GM18507 (cell line): ENCODE results near the gene VPS26B.
A peak's percentile ranks its signal among the peaks of the same experiment; 100 is the strongest.
"Not testable (repeated sequence)": the region's sequence is repeated elsewhere in the genome, so short reads cannot be mapped to it uniquely, and the experiment has no call there.

Source experiments
- DNase-seq: peaks from one replicate; pipeline ENCODE4 v3.0.0; 2011; ENCODE audit warnings: low read depth; ENCODE audit not compliant: insufficient read length; ENCODE audit errors: extremely low spot score
- FAIRE-seq: peaks from 2 replicates; lab custom pipeline; 2011; peaks lifted over from hg19 to GRCh38; lab: Jason Lieb, UNC

Gene VPS26B

DNA sequence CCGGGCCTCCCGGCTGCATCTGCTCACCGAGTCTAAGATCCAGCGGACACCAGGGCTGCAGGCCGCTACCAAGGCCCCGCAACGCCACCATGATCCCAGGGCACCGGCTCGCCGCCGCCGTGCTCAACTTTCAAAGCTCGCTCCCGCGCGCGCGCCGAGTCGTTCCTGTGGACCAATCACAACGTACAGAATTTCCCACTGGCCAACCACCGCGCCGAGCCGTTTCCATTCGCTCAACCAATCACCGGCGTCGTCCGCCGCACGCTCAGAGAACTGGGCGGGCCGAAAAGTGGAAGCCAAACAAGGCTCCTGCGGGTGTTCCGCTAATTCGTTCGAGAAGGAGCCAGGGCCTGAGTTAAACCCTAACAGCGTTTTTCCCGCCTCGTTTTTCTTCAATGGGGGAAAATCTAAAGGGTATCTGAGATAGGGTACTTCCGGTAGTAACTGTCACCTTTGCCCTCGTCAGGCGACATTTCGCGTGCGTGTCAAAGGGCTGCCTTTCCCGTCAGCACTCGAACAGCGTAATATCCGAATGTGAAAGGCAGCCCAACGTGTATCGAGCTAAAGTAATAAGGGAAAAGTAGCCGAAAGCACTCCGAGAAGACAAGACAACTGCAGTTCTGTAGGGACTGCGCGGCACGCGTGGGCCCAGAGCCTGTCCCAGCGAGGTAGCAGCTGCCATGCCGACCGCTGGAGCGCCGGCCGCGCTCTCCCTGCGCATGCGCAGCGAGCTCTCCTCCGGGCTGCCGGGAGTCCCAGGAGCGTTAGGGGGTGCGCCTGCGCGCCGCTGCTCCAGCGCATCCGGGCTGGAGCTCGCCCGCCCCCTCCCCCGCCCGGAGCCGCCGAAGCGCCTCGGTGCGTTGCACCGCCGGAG, at the start of gene VPS26B, which contains the start of gene NCAPD3:
VPS26B (plus strand) TSS at position 836 of the 874 bp plus-strand sequence. CDS start 452 bp downstream, outside the sequence.
NCAPD3 (minus strand) TSS at position 132 of the 874 bp plus-strand sequence; CDS start at position 91, 41 bp downstream.
- FAIRE-seq: peak; percentile 90
- DNase-seq: peak; percentile 92

- FAIRE-seq (no peak), DNase-seq (no peak)
Measured at GRCh38 chr11:134176284-134176683, 48.2 kb upstream of the VPS26B start.

GRCh38 chr11:134178032-134178674, 46.3 kb upstream of the VPS26B start:
- FAIRE-seq (no peak), DNase-seq (no peak)

DNA sequence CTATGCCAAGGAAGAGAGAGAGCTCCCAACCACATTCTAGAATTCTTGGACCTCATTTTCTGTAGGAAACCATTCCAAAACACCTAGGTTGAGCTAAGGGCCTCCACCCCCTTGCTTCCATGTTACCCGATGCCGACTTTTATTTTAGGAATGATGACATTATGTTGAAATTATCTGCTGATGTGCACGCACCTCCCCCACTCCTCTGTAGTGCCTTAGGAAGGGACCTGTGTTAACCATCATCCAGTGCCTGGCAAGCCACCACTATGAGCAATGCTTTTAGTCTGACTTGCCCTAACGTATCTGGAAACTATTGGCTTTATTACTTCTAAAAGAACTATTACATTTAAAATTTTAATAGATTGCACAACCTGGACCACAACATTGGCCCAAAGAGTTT, 42.8 kb upstream of the VPS26B start:
- FAIRE-seq (no peak), DNase-seq (no peak)

DNA sequence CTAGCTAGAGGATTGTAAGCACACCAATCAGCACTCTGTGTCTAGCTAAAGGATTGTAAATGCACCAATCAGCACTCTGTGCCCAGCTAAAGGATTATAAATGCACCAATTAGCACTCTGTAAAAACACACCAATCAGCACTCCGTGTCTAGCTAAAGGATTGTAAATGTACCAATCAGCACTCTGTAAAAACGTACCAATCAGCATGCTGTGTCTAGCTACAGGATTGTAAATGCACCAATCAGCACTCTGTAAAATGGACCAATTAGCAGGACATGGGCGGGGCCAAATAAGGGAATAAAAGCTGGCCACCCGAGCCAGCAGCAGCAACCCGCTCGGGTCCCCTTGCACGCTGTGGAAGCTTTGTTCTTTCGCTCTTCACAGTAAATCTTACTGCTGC, 36.4 kb upstream of the VPS26B start:
- DNase-seq, FAIRE-seq: not testable (repeated sequence)

GRCh38 chr11:134196756-134197155, 27.7 kb upstream of the VPS26B start:
- DNase-seq (no peak), FAIRE-seq (no peak)

DNA sequence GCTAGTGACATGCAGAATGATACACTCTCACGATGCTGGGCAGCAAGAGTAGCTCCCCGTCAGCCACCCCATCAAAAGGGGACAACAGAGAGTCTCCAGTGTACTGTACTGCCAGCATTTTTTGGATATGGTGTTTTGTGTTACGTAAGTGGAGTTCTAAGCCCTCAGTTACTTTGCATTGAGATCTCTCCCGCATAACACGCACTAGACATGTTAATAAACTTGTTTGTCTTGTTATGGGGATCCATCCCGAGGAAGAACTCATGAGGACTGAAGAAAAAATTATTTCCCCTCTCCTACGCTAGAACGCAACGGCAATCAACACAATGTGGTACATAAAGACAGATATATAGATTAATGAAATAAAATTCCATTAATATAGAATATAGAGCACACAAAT, 24.9 kb upstream of the VPS26B start:
- FAIRE-seq (no peak), DNase-seq (no peak)

GRCh38 chr11:134200688-134201087, 23.8 kb upstream of the VPS26B start:
- no peak for DNase-seq
- no peak for FAIRE-seq

DNA sequence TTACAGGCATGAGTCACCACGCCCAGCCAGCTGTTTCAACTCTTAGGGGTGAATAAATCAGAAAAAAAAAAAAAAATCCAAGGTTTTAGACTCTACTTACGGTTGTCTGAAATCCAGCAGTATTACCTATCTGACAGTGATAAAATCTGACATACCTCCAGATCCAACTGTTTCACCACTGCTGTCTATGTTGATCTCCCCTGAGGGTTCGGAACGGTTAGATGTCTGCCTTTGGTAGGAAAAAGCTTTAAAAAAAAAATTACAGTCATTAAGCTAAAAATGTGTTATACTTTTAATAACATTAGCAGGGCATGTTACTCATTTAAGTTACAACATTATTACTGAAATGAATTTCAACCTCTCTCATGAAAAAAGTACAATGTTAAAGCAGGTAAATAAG, 21.8 kb upstream of the VPS26B start:
- DNase-seq (no peak), FAIRE-seq (no peak)

DNA sequence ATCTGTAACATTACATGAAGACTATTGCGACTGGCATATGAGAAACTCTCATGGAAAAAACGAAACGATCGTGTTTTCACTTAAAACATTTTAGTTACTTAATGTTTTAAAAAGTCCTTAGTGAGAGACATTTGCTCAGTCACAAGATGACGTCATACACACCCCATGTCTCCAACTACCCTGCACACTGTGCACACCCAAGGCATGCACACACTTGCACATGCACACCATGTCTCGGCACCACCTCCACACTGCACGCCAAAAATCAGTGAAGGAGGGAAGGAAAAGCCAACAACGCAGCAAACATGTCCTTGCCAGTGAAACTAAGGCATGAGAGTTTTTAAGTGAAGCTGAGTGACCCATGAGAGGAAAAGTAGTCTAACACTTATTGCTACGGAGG, 18.7 kb upstream of the VPS26B start:
- FAIRE-seq (no peak), DNase-seq (no peak)

DNA sequence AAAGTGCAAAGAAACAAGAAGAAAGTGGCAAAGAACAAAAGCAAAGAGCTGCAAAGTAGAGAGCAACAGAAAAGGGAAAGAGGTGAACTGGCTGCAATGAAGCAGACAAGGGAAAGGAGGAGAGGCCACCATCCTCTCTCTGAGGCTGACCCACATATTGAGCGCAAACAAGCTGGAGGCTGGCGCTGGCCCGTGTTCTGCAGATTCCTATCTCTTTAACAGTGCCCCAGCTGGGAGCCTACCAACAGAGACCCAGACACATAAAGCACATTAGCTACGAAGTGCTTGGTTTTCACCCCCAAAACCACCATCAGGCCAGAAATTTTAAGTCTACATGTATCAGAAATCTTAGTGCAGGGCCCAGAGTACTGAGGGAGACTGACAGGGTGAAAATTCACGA, 18.3 kb upstream of the VPS26B start:
- DNase-seq: no peak
- no peak for FAIRE-seq

GRCh38 chr11:134207538-134208239, 16.8 kb upstream of the VPS26B start:
- DNase-seq: no peak
- no peak for FAIRE-seq

DNA sequence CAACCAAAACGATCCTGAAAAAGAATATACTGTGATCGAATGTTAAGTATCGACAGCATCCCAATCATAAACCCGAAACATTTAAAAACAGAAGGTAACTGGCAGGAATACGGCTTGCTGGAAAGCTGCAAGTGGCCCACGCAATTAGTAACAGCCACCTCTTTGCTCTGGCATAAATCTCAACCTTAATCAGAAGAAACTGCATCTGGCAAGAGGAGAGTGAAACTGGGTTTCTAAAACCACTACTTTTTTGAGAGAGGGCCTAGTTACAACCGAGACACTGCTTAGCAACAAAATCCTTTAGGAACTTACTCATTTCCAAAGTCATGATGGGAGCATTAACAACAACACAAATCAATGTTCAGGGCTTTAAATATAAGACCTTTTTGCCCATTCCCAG, 8.6 kb upstream of the VPS26B start:
- no peak for FAIRE-seq

GRCh38 chr11:134216816-134217215, 7.7 kb upstream of the VPS26B start:
- no peak for DNase-seq
- no peak for FAIRE-seq

More for the DNA sequence above, 8.6 kb upstream of the VPS26B start:
- DNase-seq: no peak

DNA sequence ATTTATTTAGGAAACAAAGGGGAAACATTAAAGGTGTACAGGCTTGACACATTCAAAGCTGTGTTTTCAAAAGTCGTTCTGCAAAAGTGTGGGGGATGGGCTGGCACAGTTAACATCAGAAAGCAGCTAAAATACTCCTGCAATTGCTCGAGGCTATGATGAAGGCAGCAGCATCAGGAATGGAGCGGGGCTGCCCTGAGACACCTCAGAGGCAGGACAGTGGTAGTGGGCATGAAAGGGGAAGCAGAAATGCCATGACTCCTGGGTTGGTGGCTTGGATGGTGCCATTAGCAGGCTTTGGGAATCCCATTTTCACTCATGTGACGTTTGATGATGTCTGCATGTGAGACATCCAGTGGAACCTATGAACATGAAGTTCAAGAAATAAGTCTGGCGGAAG, 1.4 kb upstream of the VPS26B start:
- DNase-seq (no peak), FAIRE-seq (no peak)

- FAIRE-seq: no peak
- no peak for DNase-seq
Measured at GRCh38 chr11:134224710-134225664, 516 bp downstream of the VPS26B start.

DNA sequence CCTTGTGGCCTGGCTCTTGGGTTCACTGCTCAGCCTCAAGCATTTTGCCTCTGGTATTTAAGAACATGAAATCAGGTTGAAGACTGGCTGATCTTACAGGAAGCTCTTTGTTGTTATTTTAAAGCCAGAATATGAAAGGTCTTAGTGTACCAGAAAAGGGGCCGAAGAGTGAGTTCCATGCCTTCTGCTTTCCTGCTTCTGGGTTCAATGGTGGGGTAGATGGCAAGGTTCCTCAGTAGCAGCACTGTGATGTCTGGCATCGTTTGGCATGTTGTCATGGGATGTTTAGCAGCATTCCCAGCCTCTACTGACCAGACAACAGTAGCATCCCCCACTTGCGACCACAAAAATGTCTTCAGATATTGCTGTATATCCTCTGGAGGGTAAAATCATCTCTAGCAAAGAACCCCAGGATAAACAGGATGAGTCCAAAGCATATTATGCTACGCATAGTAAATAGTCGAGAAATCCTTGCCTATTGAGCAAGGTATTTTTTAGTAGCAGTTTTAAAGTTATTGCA, 2.4 kb downstream of the VPS26B start:
- DNase-seq: no peak
- no peak for FAIRE-seq

DNA sequence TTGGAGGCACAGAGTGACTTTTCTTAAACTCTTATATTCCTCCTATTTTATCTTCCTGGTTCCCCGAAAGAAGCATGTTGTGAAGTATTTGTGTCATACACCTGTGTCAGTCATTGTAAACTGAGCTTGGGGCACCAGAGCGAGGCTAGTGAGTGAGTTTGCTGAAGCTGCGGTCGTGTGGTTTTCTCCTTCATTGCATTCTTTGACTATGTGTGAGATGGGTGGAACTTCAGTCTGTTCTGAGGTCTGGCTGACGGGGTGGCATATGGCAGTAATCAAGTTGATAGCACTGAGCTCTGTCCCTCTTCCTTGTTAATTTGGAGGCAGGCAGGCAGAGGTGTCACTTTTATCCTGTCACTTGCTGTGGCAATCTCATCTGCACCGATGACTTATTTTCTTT, 4.2 kb downstream of the VPS26B start:
- peak; percentile 35 for DNase-seq
- FAIRE-seq: peak; percentile 94
